ENCODE data around the gene DLEU7.

DLEU7 gene

GRCh38 chr13:50843257-50844083 is at the start of gene DLEU7:
Gene DLEU7, minus strand, starts transcription at chr13:50843692. Its CDS starts 46 bp downstream, at chr13:50843646.
- no peak within 1 kb of the TSS for H3K9ac ChIP-seq (ENCODE audit: low read depth in 1 of 2, low read length in 2 of 2)
- H3K4me1 ChIP-seq (ENCODE audit: control insufficient read depth in 2 of 2, insufficient read depth in 2 of 2, low read length in 2 of 2) = no peaks in the 10 kb centered on the region
- H3K4me3 ChIP-seq (ENCODE audit: low read length in 2 of 2) = no peak within 1 kb of the TSS
- H3K36me3 ChIP-seq (ENCODE audit: control insufficient read depth in 2 of 2, insufficient read depth in 2 of 2, low read length in 2 of 2) = no peaks in the 10 kb centered on the region
- no peaks in the 10 kb centered on the region for H3K27me3 ChIP-seq (ENCODE audit: control insufficient read depth in 2 of 2, insufficient read depth in 2 of 2, low read length in 2 of 2)
- H3K27ac ChIP-seq (ENCODE audit: low read depth in 2 of 2, low read length in 2 of 2) = no peak within 1 kb of the TSS
- H3K9me3 ChIP-seq (ENCODE audit: control insufficient read depth in 2 of 2, low read length in 2 of 2) = no peaks in the 10 kb centered on the region

GRCh38 chr13:50892210-50892944 is 48.9 kb upstream of the DLEU7 start:
- Histone ChIP-seq H3K27me3 (ENCODE audit: control insufficient read depth in 2 of 2, insufficient read depth in 2 of 2, low read length in 2 of 2) (no peaks in the 10 kb centered on the region), H3K36me3 (ENCODE audit: control insufficient read depth in 2 of 2, insufficient read depth in 2 of 2, low read length in 2 of 2) (no peaks in the 10 kb centered on the region), H3K4me3 (ENCODE audit: low read length in 2 of 2) (peak overlapping the region in 1 of 2 donors; percentile 10), H3K4me1 (ENCODE audit: control insufficient read depth in 2 of 2, insufficient read depth in 2 of 2, low read length in 2 of 2) (no peaks in the 10 kb centered on the region), H3K9me3 (ENCODE audit: control insufficient read depth in 2 of 2, low read length in 2 of 2) (no peaks in the 10 kb centered on the region), H3K9ac (ENCODE audit: low read depth in 1 of 2, low read length in 2 of 2) (no peak overlapping the region), H3K27ac (ENCODE audit: low read depth in 2 of 2, low read length in 2 of 2) (peak overlapping the region in 1 of 2 donors; percentile 34)

- Histone ChIP-seq H3K27me3 (ENCODE audit: control insufficient read depth in 2 of 2, insufficient read depth in 2 of 2, low read length in 2 of 2) (no peaks in the 10 kb centered on the region), H3K36me3 (ENCODE audit: control insufficient read depth in 2 of 2, insufficient read depth in 2 of 2, low read length in 2 of 2) (no peaks in the 10 kb centered on the region), H3K9me3 (ENCODE audit: control insufficient read depth in 2 of 2, low read length in 2 of 2) (no peaks in the 10 kb centered on the region), H3K9ac (ENCODE audit: low read depth in 1 of 2, low read length in 2 of 2) (no peak overlapping the region), H3K4me1 (ENCODE audit: control insufficient read depth in 2 of 2, insufficient read depth in 2 of 2, low read length in 2 of 2) (no peaks in the 10 kb centered on the region), H3K27ac (ENCODE audit: low read depth in 2 of 2, low read length in 2 of 2) (no peak overlapping the region), H3K4me3 (ENCODE audit: low read length in 2 of 2) (no peak overlapping the region)
Measured at GRCh38 chr13:50891206-50891605, 47.7 kb upstream of the DLEU7 start.

GRCh38 chr13:50889317-50889716 is 45.8 kb upstream of the DLEU7 start:
- Histone ChIP-seq H3K27ac (ENCODE audit: low read depth in 2 of 2, low read length in 2 of 2) (no peak overlapping the region), H3K4me3 (ENCODE audit: low read length in 2 of 2) (no peak overlapping the region), H3K27me3 (ENCODE audit: control insufficient read depth in 2 of 2, insufficient read depth in 2 of 2, low read length in 2 of 2) (no peaks in the 10 kb centered on the region), H3K4me1 (ENCODE audit: control insufficient read depth in 2 of 2, insufficient read depth in 2 of 2, low read length in 2 of 2) (no peaks in the 10 kb centered on the region), H3K36me3 (ENCODE audit: control insufficient read depth in 2 of 2, insufficient read depth in 2 of 2, low read length in 2 of 2) (no peaks in the 10 kb centered on the region), H3K9me3 (ENCODE audit: control insufficient read depth in 2 of 2, low read length in 2 of 2) (no peaks in the 10 kb centered on the region), H3K9ac (ENCODE audit: low read depth in 1 of 2, low read length in 2 of 2) (no peak overlapping the region)

GRCh38 chr13:50888362-50888761 is 44.9 kb upstream of the DLEU7 start:
- H3K27ac ChIP-seq (ENCODE audit: low read depth in 2 of 2, low read length in 2 of 2) = no peak overlapping the region
- H3K4me3 ChIP-seq (ENCODE audit: low read length in 2 of 2) = no peak overlapping the region
- no peak overlapping the region for H3K9ac ChIP-seq (ENCODE audit: low read depth in 1 of 2, low read length in 2 of 2)
- no peaks in the 10 kb centered on the region for H3K36me3 ChIP-seq (ENCODE audit: control insufficient read depth in 2 of 2, insufficient read depth in 2 of 2, low read length in 2 of 2)
- H3K4me1 ChIP-seq (ENCODE audit: control insufficient read depth in 2 of 2, insufficient read depth in 2 of 2, low read length in 2 of 2) = no peaks in the 10 kb centered on the region
- H3K9me3 ChIP-seq (ENCODE audit: control insufficient read depth in 2 of 2, low read length in 2 of 2) = no peaks in the 10 kb centered on the region
- no peaks in the 10 kb centered on the region for H3K27me3 ChIP-seq (ENCODE audit: control insufficient read depth in 2 of 2, insufficient read depth in 2 of 2, low read length in 2 of 2)

- no peaks in the 10 kb centered on the region for H3K27me3 ChIP-seq (ENCODE audit: control insufficient read depth in 2 of 2, insufficient read depth in 2 of 2, low read length in 2 of 2)
- H3K27ac ChIP-seq (ENCODE audit: low read depth in 2 of 2, low read length in 2 of 2) = no peak overlapping the region
- H3K36me3 ChIP-seq (ENCODE audit: control insufficient read depth in 2 of 2, insufficient read depth in 2 of 2, low read length in 2 of 2) = no peaks in the 10 kb centered on the region
- no peak overlapping the region for H3K4me3 ChIP-seq (ENCODE audit: low read length in 2 of 2)
- H3K9ac ChIP-seq (ENCODE audit: low read depth in 1 of 2, low read length in 2 of 2) = no peak overlapping the region
- H3K4me1 ChIP-seq (ENCODE audit: control insufficient read depth in 2 of 2, insufficient read depth in 2 of 2, low read length in 2 of 2) = no peaks in the 10 kb centered on the region
- no peaks in the 10 kb centered on the region for H3K9me3 ChIP-seq (ENCODE audit: control insufficient read depth in 2 of 2, low read length in 2 of 2)
Measured at GRCh38 chr13:50887151-50887550, 43.7 kb upstream of the DLEU7 start.

- H3K9ac ChIP-seq (ENCODE audit: low read depth in 1 of 2, low read length in 2 of 2) = no peak overlapping the region
- H3K36me3 ChIP-seq (ENCODE audit: control insufficient read depth in 2 of 2, insufficient read depth in 2 of 2, low read length in 2 of 2) = no peaks in the 10 kb centered on the region
- H3K4me1 ChIP-seq (ENCODE audit: control insufficient read depth in 2 of 2, insufficient read depth in 2 of 2, low read length in 2 of 2) = no peaks in the 10 kb centered on the region
- no peaks in the 10 kb centered on the region for H3K27me3 ChIP-seq (ENCODE audit: control insufficient read depth in 2 of 2, insufficient read depth in 2 of 2, low read length in 2 of 2)
- no peak overlapping the region for H3K27ac ChIP-seq (ENCODE audit: low read depth in 2 of 2, low read length in 2 of 2)
- no peak overlapping the region for H3K4me3 ChIP-seq (ENCODE audit: low read length in 2 of 2)
- H3K9me3 ChIP-seq (ENCODE audit: control insufficient read depth in 2 of 2, low read length in 2 of 2) = no peaks in the 10 kb centered on the region
Measured at GRCh38 chr13:50884265-50884664, 40.8 kb upstream of the DLEU7 start.

- no peak overlapping the region for H3K9ac ChIP-seq (ENCODE audit: low read depth in 1 of 2, low read length in 2 of 2)
- no peaks in the 10 kb centered on the region for H3K27me3 ChIP-seq (ENCODE audit: control insufficient read depth in 2 of 2, insufficient read depth in 2 of 2, low read length in 2 of 2)
Measured at GRCh38 chr13:50883728-50884127, 40.2 kb upstream of the DLEU7 start.

GRCh38 chr13:50882816-50883435 is 39.4 kb upstream of the DLEU7 start:
- Histone ChIP-seq H3K4me3 (ENCODE audit: low read length in 2 of 2) (no peak overlapping the region), H3K9me3 (ENCODE audit: control insufficient read depth in 2 of 2, low read length in 2 of 2) (no peaks in the 10 kb centered on the region), H3K27me3 (ENCODE audit: control insufficient read depth in 2 of 2, insufficient read depth in 2 of 2, low read length in 2 of 2) (no peaks in the 10 kb centered on the region), H3K27ac (ENCODE audit: low read depth in 2 of 2, low read length in 2 of 2) (no peak overlapping the region), H3K36me3 (ENCODE audit: control insufficient read depth in 2 of 2, insufficient read depth in 2 of 2, low read length in 2 of 2) (no peaks in the 10 kb centered on the region), H3K4me1 (ENCODE audit: control insufficient read depth in 2 of 2, insufficient read depth in 2 of 2, low read length in 2 of 2) (no peaks in the 10 kb centered on the region), H3K9ac (ENCODE audit: low read depth in 1 of 2, low read length in 2 of 2) (no peak overlapping the region)

More at GRCh38 chr13:50883728-50884127, 40.2 kb upstream of the DLEU7 start:
- Histone ChIP-seq H3K4me3 (ENCODE audit: low read length in 2 of 2) (no peak overlapping the region), H3K27ac (ENCODE audit: low read depth in 2 of 2, low read length in 2 of 2) (no peak overlapping the region), H3K9me3 (ENCODE audit: control insufficient read depth in 2 of 2, low read length in 2 of 2) (no peaks in the 10 kb centered on the region), H3K4me1 (ENCODE audit: control insufficient read depth in 2 of 2, insufficient read depth in 2 of 2, low read length in 2 of 2) (no peaks in the 10 kb centered on the region), H3K36me3 (ENCODE audit: control insufficient read depth in 2 of 2, insufficient read depth in 2 of 2, low read length in 2 of 2) (no peaks in the 10 kb centered on the region)

GRCh38 chr13:50873991-50874390 is 30.5 kb upstream of the DLEU7 start:
- Histone ChIP-seq H3K9ac (ENCODE audit: low read depth in 1 of 2, low read length in 2 of 2) (no peak overlapping the region), H3K36me3 (ENCODE audit: control insufficient read depth in 2 of 2, insufficient read depth in 2 of 2, low read length in 2 of 2) (no peaks in the 10 kb centered on the region), H3K27ac (ENCODE audit: low read depth in 2 of 2, low read length in 2 of 2) (no peak overlapping the region), H3K4me1 (ENCODE audit: control insufficient read depth in 2 of 2, insufficient read depth in 2 of 2, low read length in 2 of 2) (no peaks in the 10 kb centered on the region), H3K4me3 (ENCODE audit: low read length in 2 of 2) (no peak overlapping the region), H3K27me3 (ENCODE audit: control insufficient read depth in 2 of 2, insufficient read depth in 2 of 2, low read length in 2 of 2) (no peaks in the 10 kb centered on the region), H3K9me3 (ENCODE audit: control insufficient read depth in 2 of 2, low read length in 2 of 2) (no peaks in the 10 kb centered on the region)

Measured in mucosa of rectum (tissue), 2 donors.